GM18861 (cell line): Measurements from ENCODE around the gene CPOX.

ENCODE experiments used
- ATAC-seq: cut with Tn5 transposase; IDR thresholded peaks from one replicate; pipeline ENCODE4 v1.9.1; 2021; ENCODE audit not compliant: unreplicated experiment

Gene CPOX

GRCh38 chr3:98541695-98542094, 51.7 kb downstream of the CPOX start:
- ATAC-seq: no peak

GRCh38 chr3:98540346-98540745, 53.1 kb downstream of the CPOX start:
- ATAC-seq: peak; percentile 37

- peak; percentile 73 for ATAC-seq
Observed at GRCh38 chr3:98536456-98537017, 56.9 kb downstream of the CPOX start.

- ATAC-seq: no peak
Observed at GRCh38 chr3:98534734-98535133, 58.7 kb downstream of the CPOX start.

GRCh38 chr3:98534168-98534567, 59.2 kb downstream of the CPOX start:
- ATAC-seq: no peak

GRCh38 chr3:98532709-98533571, 60.5 kb downstream of the CPOX start:
- ATAC-seq: no peak

- no peak for ATAC-seq
Observed at GRCh38 chr3:98532275-98532637, 61.2 kb downstream of the CPOX start.

- ATAC-seq: peak; percentile 22
Observed at GRCh38 chr3:98531622-98532274, 61.7 kb downstream of the CPOX start, which contains the start of gene GPR15. Gene GPR15 (plus strand): TSS chr3:98531978. CDS start chr3:98532034, 56 bp downstream.

GRCh38 chr3:98530676-98531075, 62.7 kb downstream of the CPOX start:
- ATAC-seq: no peak

- no peak for ATAC-seq
Observed at GRCh38 chr3:98529856-98530459, 63.5 kb downstream of the CPOX start.
